Kidney (tissue), 14 donors: Measurements from ENCODE around the gene LTBP2. TPM values are rescaled to one million over a fixed set of nuclear protein-coding genes. Genes with fewer than 3 reads are reported as not detected.
A peak's percentile ranks its signal among the peaks of the same experiment; 100 is the strongest.

Experiments
- DNase-seq, 5 donors: peaks; one replicate each; pipeline ENCODE4 v3.0.0-alpha.2; 2013 to 2020
- FAIRE-seq: peaks from 2 replicates; lab custom pipeline; 2012; peaks lifted over from hg19 to GRCh38; lab: Jason Lieb, UNC
- H3K27ac ChIP-seq, 2 donors: one replicate each; pipeline ENCODE4 v1.7.0; 2013; ENCODE audit warnings: low read depth in 2 of 2, low read length in 2 of 2, inconsistent platforms in 1 of 2
- H3K27me3 ChIP-seq: one replicate; pipeline ENCODE4 v1.7.1; 2013; ENCODE audit warnings: low read length, inconsistent platforms; ENCODE audit not compliant: control insufficient read depth, insufficient read depth
- H3K36me3 ChIP-seq, 3 donors: one replicate each; pipeline versions ENCODE4 v1.7.0 to v1.7.1; 2013; ENCODE audit warnings: low read length in 3 of 3, control low read depth in 1 of 3, inconsistent platforms in 1 of 3; ENCODE audit not compliant: insufficient read depth in 3 of 3, control insufficient read depth in 2 of 3
- H3K4me1 ChIP-seq, 3 donors: one replicate each; pipeline versions ENCODE4 v1.7.0 to v1.7.1; 2013; ENCODE audit warnings: low read length in 3 of 3, inconsistent platforms in 1 of 3, low read depth in 1 of 3; ENCODE audit not compliant: control insufficient read depth in 2 of 3, insufficient read depth in 2 of 3
- H3K4me3 ChIP-seq, 3 donors: one replicate each; pipeline versions ENCODE4 v1.7.0 to v1.8.1; 2013; ENCODE audit warnings: low read length in 3 of 3, control low read depth in 1 of 3, inconsistent platforms in 1 of 3
- H3K9ac ChIP-seq, 3 donors: one replicate each; pipeline versions ENCODE4 v1.7.0 to v1.7.1; 2013; ENCODE audit warnings: low read length in 3 of 3, control low read depth in 1 of 3, inconsistent platforms in 1 of 3
- H3K9me3 ChIP-seq, 3 donors: one replicate each; pipeline versions ENCODE4 v1.7.0 to v1.7.1; 2013; ENCODE audit warnings: low read length in 3 of 3, control low read depth in 1 of 3, inconsistent platforms in 1 of 3; ENCODE audit not compliant: control insufficient read depth in 2 of 3, insufficient read depth in 1 of 3
- intact Hi-C: fragments of 100-400 bp; cut with DNase I; formaldehyde crosslinking; loops from one replicate; pipeline ENCODE4 v1.11.1; 2022
- polyA plus RNA-seq: library from polyadenylated mRNA; stranded (reverse); fragments of 350-450 nt; fragmentation: Illumina TruSeq; extraction: RNeasy Lipid Tissue Mini Kit (QIAGEN cat#74804); gene quantifications from one replicate; pipeline ENCODE4 v1.2.3, GENCODE V29; 2014; ENCODE audit warnings: low read depth, low replicate concordance; ENCODE audit not compliant: insufficient read depth
- total RNA-seq: library from RNA; stranded (reverse); fragmentation: NEBNext Ultra II Directional; extraction: Animal tissue kit (Norgen Biotek cat#: 25700); gene quantifications from one replicate; pipeline ENCODE4 v1.2.1, GENCODE V29; 2021
- TF ChIP-seq, protein P1 (sequence below): IDR thresholded peaks from 3 replicates; pipeline ENCODE4 v1.5.1; 2012; ENCODE audit warnings: mild to moderate bottlenecking, moderate library complexity, borderline replicate concordance; ENCODE audit not compliant: insufficient read depth; ENCODE audit errors: extremely low read depth
- donor health status: control.
- donor health status: control.
- donor health status: control.
- donor health status: control.
- donor health status: control.
- donor health status: DM: yes; HTN: yes; CAD: no.
- donor health status: Normal renal cell carcinoma (clear cell type).

Gene LTBP2
- total and polyA plus RNA-seq, 2 donors from 2014 or later, result 2.9 to 10.4 TPM

DNA sequence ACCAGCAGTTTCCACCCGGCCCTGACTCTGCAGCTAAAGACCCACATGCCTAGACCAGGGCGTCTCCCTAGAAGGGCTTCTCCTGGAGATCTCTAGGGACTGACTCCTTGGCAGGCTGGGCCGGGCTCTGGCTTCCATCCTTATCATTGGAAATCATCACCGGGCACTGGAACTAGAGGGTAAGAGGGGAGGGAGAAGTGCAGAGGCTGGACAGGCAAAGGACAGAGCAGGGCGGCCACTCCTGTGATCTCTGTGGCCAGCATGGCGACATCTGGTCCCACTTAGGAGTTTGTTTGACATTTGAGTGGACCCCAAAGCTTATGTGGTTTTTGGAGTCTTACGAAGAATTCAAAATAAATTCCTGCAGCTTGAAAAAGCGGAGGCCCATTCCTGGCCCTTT is 7.1 kb downstream of the LTBP2 start:
- FAIRE-seq, result no peak
- DNase-seq, result no peak
- Histone ChIP-seq H3K9ac (no peak overlapping the region), H3K27ac (no peak overlapping the region), H3K36me3 (peaks cover 0 to 2% (median 0%) of the 10 kb centered on the region in 3 donors), H3K27me3 (no peaks in the 10 kb centered on the region), H3K4me3 (no peak overlapping the region), H3K9me3 (no peaks in the 10 kb centered on the region), H3K4me1 (peaks cover 0 to 6% (median 0%) of the 10 kb centered on the region in 3 donors)
- intact Hi-C loops, result no loop called here
- TF ChIP-seq, protein P1, sequence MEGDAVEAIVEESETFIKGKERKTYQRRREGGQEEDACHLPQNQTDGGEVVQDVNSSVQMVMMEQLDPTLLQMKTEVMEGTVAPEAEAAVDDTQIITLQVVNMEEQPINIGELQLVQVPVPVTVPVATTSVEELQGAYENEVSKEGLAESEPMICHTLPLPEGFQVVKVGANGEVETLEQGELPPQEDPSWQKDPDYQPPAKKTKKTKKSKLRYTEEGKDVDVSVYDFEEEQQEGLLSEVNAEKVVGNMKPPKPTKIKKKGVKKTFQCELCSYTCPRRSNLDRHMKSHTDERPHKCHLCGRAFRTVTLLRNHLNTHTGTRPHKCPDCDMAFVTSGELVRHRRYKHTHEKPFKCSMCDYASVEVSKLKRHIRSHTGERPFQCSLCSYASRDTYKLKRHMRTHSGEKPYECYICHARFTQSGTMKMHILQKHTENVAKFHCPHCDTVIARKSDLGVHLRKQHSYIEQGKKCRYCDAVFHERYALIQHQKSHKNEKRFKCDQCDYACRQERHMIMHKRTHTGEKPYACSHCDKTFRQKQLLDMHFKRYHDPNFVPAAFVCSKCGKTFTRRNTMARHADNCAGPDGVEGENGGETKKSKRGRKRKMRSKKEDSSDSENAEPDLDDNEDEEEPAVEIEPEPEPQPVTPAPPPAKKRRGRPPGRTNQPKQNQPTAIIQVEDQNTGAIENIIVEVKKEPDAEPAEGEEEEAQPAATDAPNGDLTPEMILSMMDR, result no peak

DNA sequence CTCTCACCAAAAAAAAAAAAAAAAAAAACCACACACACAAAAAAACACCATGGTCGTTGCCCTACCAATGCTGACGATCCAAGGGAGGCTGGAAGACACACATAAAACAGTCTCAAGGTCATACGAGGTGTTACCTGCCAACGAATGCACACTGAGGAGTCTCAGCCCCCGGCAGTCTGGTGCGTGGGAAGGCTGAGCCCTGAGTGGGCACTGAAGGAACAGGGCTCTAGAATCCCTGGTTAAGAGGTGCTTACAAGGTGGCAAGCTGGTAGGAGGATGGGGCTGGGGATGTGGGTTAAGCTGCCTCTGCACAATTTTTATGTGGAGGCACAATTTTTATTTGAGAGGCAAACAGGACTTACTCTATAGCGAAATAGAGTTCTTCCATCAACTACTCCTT is 7.9 kb downstream of the LTBP2 start:
- Histone ChIP-seq H3K36me3 (peaks cover 0 to 2% (median 0%) of the 10 kb centered on the region in 3 donors), H3K9me3 (no peaks in the 10 kb centered on the region), H3K4me1 (peaks cover 0 to 4% (median 0%) of the 10 kb centered on the region in 3 donors), H3K9ac (no peak overlapping the region), H3K27me3 (no peaks in the 10 kb centered on the region), H3K27ac (no peak overlapping the region), H3K4me3 (no peak overlapping the region)
- FAIRE-seq, result no peak
- TF ChIP-seq, protein P1, result no peak
- no peak for DNase-seq
- intact Hi-C loops, result no loop called here

DNA sequence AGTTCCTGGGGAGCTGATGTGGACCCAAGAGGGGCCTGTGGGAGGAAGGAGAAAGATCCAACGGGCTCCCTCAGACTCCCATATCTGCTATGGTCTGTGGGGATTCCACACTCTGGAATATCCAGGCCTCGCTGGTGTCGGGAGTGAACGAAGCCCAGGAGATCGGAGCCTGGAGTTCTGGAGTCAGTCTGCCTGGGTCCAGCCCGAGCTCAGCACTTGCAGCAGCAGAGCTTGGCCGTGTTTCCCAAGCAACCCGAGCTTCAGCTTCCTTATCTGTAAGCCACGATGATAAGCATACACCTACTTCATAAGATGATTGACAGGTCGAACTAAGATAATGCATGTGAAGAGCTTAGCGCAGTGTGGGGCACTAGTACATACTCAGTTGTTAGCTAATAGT is 10.1 kb downstream of the LTBP2 start:
- intact Hi-C loops, result no loop called here
- H3K9me3 ChIP-seq, result no peaks in the 10 kb centered on the region
- no peak overlapping the region for H3K4me3 ChIP-seq
- H3K27ac ChIP-seq, result no peak overlapping the region
- TF ChIP-seq, protein P1, result no peak
- peaks cover 0 to 4% (median 0%) of the 10 kb centered on the region in 3 donors for H3K4me1 ChIP-seq
- no peak overlapping the region for H3K9ac ChIP-seq
- FAIRE-seq, result no peak
- DNase-seq, result peak in 1 of 5 donors; percentile 39
- H3K36me3 ChIP-seq, result peaks cover 0 to 2% (median 0%) of the 10 kb centered on the region in 3 donors
- no peaks in the 10 kb centered on the region for H3K27me3 ChIP-seq

GRCh38 chr14:74599946-74600345 is 12.1 kb downstream of the LTBP2 start:
- peak overlapping the region; percentile 23 to 43 for H3K27ac ChIP-seq
- H3K4me3 ChIP-seq, result no peak overlapping the region
- intact Hi-C loops, result no loop called here
- H3K36me3 ChIP-seq, result peaks cover 0 to 2% (median 0%) of the 10 kb centered on the region in 3 donors
- no peaks in the 10 kb centered on the region for H3K27me3 ChIP-seq
- FAIRE-seq (no peak), DNase-seq (peak in 1 of 5 donors; percentile 71)
- peaks cover 0 to 3% (median 0%) of the 10 kb centered on the region in 3 donors for H3K4me1 ChIP-seq
- H3K9ac ChIP-seq, result no peak overlapping the region
- TF ChIP-seq, protein P1, result no peak
- no peaks in the 10 kb centered on the region for H3K9me3 ChIP-seq
